ENCODE data around the gene MNX1.

MNX1 gene

GRCh38 chr7:157003445-157003755 lies 7.1 kb downstream of the MNX1 start:
- no peak overlapping the region for H3K9ac ChIP-seq (ENCODE audit: low read depth, low read length)
- H3K4me2 ChIP-seq (ENCODE audit: low read length) = no peak overlapping the region
- H3K9me3 ChIP-seq (replicated peaks; ENCODE audit: low read length) = no peaks in the 10 kb centered on the region
- H3K36me3 ChIP-seq (ENCODE audit: insufficient read depth, low read length) = no peaks in the 10 kb centered on the region
- no peak overlapping the region for H3K4me3 ChIP-seq (ENCODE audit: low read length)
- H3K27me3 ChIP-seq (ENCODE audit: control insufficient read depth, insufficient read depth, low read length) = peaks cover 94% of the 10 kb centered on the region
- peaks cover 8% of the 10 kb centered on the region for H3K4me1 ChIP-seq (ENCODE audit: control insufficient read depth, insufficient read depth, low read length)

- Histone ChIP-seq H3K36me3 (ENCODE audit: insufficient read depth, low read length) (no peaks in the 10 kb centered on the region), H3K4me2 (ENCODE audit: low read length) (no peak overlapping the region), H3K9ac (ENCODE audit: low read depth, low read length) (no peak overlapping the region), H3K4me3 (ENCODE audit: low read length) (no peak overlapping the region), H3K9me3 (replicated peaks; ENCODE audit: low read length) (no peaks in the 10 kb centered on the region), H3K4me1 (ENCODE audit: control insufficient read depth, insufficient read depth, low read length) (peaks cover 8% of the 10 kb centered on the region), H3K27me3 (ENCODE audit: control insufficient read depth, insufficient read depth, low read length) (peaks cover 92% of the 10 kb centered on the region)
Measured at GRCh38 chr7:157002819-157003421, 7.5 kb downstream of the MNX1 start.

DNA sequence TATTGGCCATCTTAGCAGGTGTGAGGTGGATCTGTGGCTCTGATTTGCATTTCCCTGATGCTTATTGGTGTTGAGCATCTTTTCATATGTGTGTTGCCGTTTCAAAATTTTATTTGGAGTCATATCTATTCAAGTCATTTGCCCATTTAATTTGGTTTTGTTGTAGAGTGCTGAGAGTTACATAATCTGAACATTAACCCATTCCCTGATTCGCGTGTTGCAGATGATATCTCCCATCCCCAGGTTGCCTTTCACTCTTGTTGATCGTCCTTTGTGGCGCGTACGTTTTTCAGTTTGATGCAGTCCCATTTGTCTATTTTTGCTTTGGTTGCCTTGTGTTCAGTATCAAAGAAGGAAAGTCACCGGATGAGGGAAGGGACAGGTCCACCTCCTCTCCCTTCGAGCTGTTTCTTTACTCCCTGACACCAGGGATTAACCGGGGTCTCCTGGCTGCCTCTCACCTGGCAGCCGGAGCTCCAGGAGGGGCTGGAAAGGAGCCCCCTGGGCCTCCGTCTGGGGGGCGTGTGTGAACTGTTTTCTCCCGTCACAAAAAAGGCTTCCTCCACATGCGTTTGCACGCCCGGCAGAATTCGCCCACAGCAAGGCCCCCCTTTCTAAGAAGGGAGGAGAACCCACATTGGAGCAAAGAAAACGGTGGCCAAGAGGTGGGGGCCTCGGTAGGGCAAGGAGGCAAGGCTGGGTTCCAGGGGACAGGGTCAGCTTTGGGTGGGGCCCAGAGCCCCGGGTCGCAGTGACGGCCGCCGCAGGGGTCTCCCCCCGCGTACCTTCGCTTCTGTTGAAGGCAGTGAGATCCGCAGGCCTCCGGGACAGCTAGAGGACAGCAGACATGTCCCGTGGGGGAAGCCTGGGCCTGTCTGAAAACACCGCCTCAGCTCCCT lies 8.3 kb downstream of the MNX1 start:
- Histone ChIP-seq H3K4me1 (ENCODE audit: control insufficient read depth, insufficient read depth, low read length) (peaks cover 8% of the 10 kb centered on the region), H3K36me3 (ENCODE audit: insufficient read depth, low read length) (no peaks in the 10 kb centered on the region), H3K27me3 (ENCODE audit: control insufficient read depth, insufficient read depth, low read length) (peaks cover 92% of the 10 kb centered on the region), H3K4me3 (ENCODE audit: low read length) (no peak overlapping the region), H3K9ac (ENCODE audit: low read depth, low read length) (no peak overlapping the region), H3K4me2 (ENCODE audit: low read length) (no peak overlapping the region), H3K9me3 (replicated peaks; ENCODE audit: low read length) (no peaks in the 10 kb centered on the region)

GRCh38 chr7:157000741-157001653 lies 9.5 kb downstream of the MNX1 start:
- Histone ChIP-seq H3K9me3 (replicated peaks; ENCODE audit: low read length) (no peaks in the 10 kb centered on the region), H3K4me1 (ENCODE audit: control insufficient read depth, insufficient read depth, low read length) (peaks cover 8% of the 10 kb centered on the region), H3K4me2 (ENCODE audit: low read length) (no peak overlapping the region), H3K27me3 (ENCODE audit: control insufficient read depth, insufficient read depth, low read length) (peaks cover 92% of the 10 kb centered on the region), H3K36me3 (ENCODE audit: insufficient read depth, low read length) (no peaks in the 10 kb centered on the region), H3K9ac (ENCODE audit: low read depth, low read length) (no peak overlapping the region), H3K4me3 (ENCODE audit: low read length) (no peak overlapping the region)

DNA sequence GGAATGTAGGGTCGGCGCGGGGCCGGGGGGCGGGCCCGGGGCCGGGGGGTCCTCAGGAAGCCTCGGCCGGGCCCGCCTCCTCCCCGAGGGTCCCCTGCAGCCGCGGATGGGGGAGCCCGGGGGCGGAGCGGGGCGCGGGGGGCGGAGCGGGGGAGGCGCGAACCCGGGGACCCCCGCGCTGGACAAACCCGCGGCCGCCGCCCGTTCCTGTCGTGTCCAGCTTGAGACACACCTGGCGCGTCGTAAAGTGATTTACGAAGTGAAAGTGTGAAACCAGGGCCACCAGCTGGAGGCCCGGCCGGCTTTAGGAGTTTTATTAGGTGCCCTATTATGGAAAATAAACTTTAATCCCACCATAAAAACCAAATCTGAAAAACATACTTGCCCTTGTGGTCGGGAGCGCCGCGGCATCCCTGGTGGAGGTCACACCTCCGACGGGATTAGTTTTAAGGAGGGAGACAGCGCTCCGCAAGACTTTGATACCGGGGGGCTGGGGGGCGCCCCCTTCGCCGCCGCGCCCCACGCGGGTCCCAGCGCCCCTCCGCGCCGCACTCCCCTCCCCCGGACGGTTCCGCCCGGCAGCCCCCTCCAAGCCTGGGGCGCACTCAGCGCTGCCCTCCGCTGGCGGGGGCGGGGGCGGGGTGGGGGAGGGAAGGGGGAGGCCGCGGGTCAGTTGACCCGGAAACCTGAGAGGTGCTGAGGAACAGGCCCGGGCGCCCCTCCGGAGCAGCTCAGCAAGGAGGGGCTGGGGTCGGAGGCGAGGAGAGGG lies 10.3 kb downstream of the MNX1 start:
- H3K4me2 ChIP-seq (ENCODE audit: low read length) = peak overlapping the region; percentile 69
- peaks cover 85% of the 10 kb centered on the region for H3K27me3 ChIP-seq (ENCODE audit: control insufficient read depth, insufficient read depth, low read length)
- peak overlapping the region; percentile 37 for H3K4me3 ChIP-seq (ENCODE audit: low read length)
- H3K9me3 ChIP-seq (replicated peaks; ENCODE audit: low read length) = no peaks in the 10 kb centered on the region
- H3K36me3 ChIP-seq (ENCODE audit: insufficient read depth, low read length) = no peaks in the 10 kb centered on the region
- peaks cover 8% of the 10 kb centered on the region for H3K4me1 ChIP-seq (ENCODE audit: control insufficient read depth, insufficient read depth, low read length)
- no peak overlapping the region for H3K9ac ChIP-seq (ENCODE audit: low read depth, low read length)

- Histone ChIP-seq H3K9ac (ENCODE audit: low read depth, low read length) (no peak overlapping the region), H3K4me1 (ENCODE audit: control insufficient read depth, insufficient read depth, low read length) (peaks cover 6% of the 10 kb centered on the region), H3K4me2 (ENCODE audit: low read length) (no peak overlapping the region), H3K9me3 (replicated peaks; ENCODE audit: low read length) (no peaks in the 10 kb centered on the region), H3K4me3 (ENCODE audit: low read length) (no peak overlapping the region), H3K27me3 (ENCODE audit: control insufficient read depth, insufficient read depth, low read length) (peaks cover 76% of the 10 kb centered on the region), H3K36me3 (ENCODE audit: insufficient read depth, low read length) (no peaks in the 10 kb centered on the region)
Measured at GRCh38 chr7:156998988-156999957, 11.2 kb downstream of the MNX1 start.

- H3K4me3 ChIP-seq (ENCODE audit: low read length) = no peak overlapping the region
- no peak overlapping the region for H3K4me2 ChIP-seq (ENCODE audit: low read length)
- peaks cover 52% of the 10 kb centered on the region for H3K27me3 ChIP-seq (ENCODE audit: control insufficient read depth, insufficient read depth, low read length)
- no peaks in the 10 kb centered on the region for H3K36me3 ChIP-seq (ENCODE audit: insufficient read depth, low read length)
- no peaks in the 10 kb centered on the region for H3K9me3 ChIP-seq (replicated peaks; ENCODE audit: low read length)
- no peak overlapping the region for H3K9ac ChIP-seq (ENCODE audit: low read depth, low read length)
- no peaks in the 10 kb centered on the region for H3K4me1 ChIP-seq (ENCODE audit: control insufficient read depth, insufficient read depth, low read length)
Measured at GRCh38 chr7:156994417-156994816, 16.0 kb downstream of the MNX1 start.

GRCh38 chr7:156993925-156994235 lies 16.6 kb downstream of the MNX1 start:
- Histone ChIP-seq H3K36me3 (ENCODE audit: insufficient read depth, low read length) (no peaks in the 10 kb centered on the region), H3K4me2 (ENCODE audit: low read length) (no peak overlapping the region), H3K9ac (ENCODE audit: low read depth, low read length) (no peak overlapping the region), H3K4me3 (ENCODE audit: low read length) (no peak overlapping the region), H3K4me1 (ENCODE audit: control insufficient read depth, insufficient read depth, low read length) (no peaks in the 10 kb centered on the region), H3K27me3 (ENCODE audit: control insufficient read depth, insufficient read depth, low read length) (peaks cover 46% of the 10 kb centered on the region), H3K9me3 (replicated peaks; ENCODE audit: low read length) (no peaks in the 10 kb centered on the region)

DNA sequence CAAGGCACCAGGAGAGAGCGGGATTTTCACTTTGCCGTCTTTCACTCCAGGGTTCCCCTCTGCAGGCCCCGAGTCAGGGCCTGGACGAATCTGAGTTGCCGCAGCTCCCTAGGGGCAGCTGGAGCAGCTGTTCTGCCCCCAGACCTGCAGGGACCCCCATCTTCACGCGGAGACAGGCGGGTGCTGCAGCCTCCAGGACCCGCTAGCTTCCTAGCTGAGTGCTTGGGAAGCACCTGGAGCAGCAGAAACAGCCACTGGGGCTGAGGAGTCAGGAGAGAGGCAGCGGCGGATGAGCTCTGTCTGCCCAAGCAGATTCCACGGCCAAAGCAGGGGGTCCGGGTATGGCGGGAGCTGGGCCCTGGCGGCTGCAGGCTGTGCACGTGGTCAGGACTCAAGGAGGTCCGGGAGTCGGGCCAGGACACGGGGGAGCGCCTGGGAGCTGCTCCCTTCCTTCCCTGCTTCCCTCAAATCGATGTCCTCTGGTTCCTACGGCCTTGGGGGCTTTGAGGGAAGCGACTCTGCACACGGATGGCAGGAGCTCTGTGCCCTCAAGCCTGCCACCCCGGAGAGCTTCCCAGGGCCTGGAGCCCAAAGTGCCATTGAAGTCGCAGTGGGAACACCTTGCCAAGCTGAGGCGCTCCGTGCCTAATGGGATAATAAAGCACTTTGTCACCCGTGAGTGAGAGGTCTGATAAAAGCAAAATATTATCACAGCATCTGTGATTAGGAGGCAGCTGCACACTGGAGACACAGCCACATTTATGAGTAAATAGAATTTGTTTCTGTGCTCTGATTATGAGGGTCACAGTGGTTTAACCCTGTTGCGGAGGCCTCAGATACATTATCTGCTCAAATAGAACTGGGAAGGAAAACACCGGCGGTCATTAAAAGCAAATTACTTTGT lies 17.2 kb downstream of the MNX1 start:
- H3K4me3 ChIP-seq (ENCODE audit: low read length) = no peak overlapping the region
- no peak overlapping the region for H3K9ac ChIP-seq (ENCODE audit: low read depth, low read length)

More for the DNA sequence above, 17.2 kb downstream of the MNX1 start:
- H3K9me3 ChIP-seq (replicated peaks; ENCODE audit: low read length) = no peaks in the 10 kb centered on the region
- H3K27me3 ChIP-seq (ENCODE audit: control insufficient read depth, insufficient read depth, low read length) = peaks cover 40% of the 10 kb centered on the region
- no peaks in the 10 kb centered on the region for H3K4me1 ChIP-seq (ENCODE audit: control insufficient read depth, insufficient read depth, low read length)
- no peaks in the 10 kb centered on the region for H3K36me3 ChIP-seq (ENCODE audit: insufficient read depth, low read length)
- H3K4me2 ChIP-seq (ENCODE audit: low read length) = no peak overlapping the region
